HepG2 (cell line): ENCODE results near the gene KCTD21. TPM values are rescaled to one million over a fixed set of nuclear protein-coding genes. Genes with fewer than 3 reads are reported as not detected.

Experiments used
- ATAC-seq: fragments of 200-7000 bp; cut with Tn5 transposase; 3 replicates; pipeline ENCODE4 v1.9.1; 2020; ENCODE audit warnings: mild to moderate bottlenecking, moderate library complexity
- BruUV-seq: library from RNA; stranded (reverse); fragments of 400-500 nt; replicated peaks from 2 replicates; lab custom pipeline; 2021; lab: Mats Ljungman, UMichigan
- CTCF ChIA-PET: fragments of 300-600 bp; formaldehyde crosslinking; extraction: SDS; loops from one replicate; lab custom pipeline; 2021; ENCODE audit warnings: low total read pairs, inconsistent platforms, low intra/inter-chr PET ratio; lab: Yijun Ruan, JAX
- POLR2A ChIA-PET: fragments of 350-600 bp; sonication (Branson Sonifier 250); formaldehyde crosslinking; loops from one replicate; lab custom pipeline; 2020; ENCODE audit warnings: antibody characterized with exemption, inconsistent platforms; lab: Yijun Ruan, JAX
- DNase-seq: peaks from one replicate; pipeline ENCODE4 v3.0.0-alpha.2; 2015; ENCODE audit warnings: low spot score
- FAIRE-seq: peaks from 3 replicates; lab custom pipeline; 2011; peaks lifted over from hg19 to GRCh38; lab: Jason Lieb, UNC
- H2AFZ ChIP-seq: one replicate; pipeline ENCODE4 v1.6.1; 2011; ENCODE audit warnings: low read length, inconsistent platforms
- H3K27ac ChIP-seq: fragments of 300-600 bp; 3 replicates; pipeline ENCODE4 v1.8.0; 2011; ENCODE audit warnings: mixed run types, mild to moderate bottlenecking, mixed read lengths, low read length, inconsistent platforms; ENCODE audit not compliant: insufficient read depth; ENCODE audit errors: extremely low read length
- H3K27me3 ChIP-seq, 2 experiments: fragments of 200-600 bp in 1 of 2; 2 replicates in 1 of 2; 3 replicates in 1 of 2; pipeline versions ENCODE4 v1.6.0 to v1.8.0; 2011; ENCODE audit warnings: low read length in 2 of 2, mild to moderate bottlenecking in 2 of 2, moderate library complexity in 2 of 2, inconsistent platforms in 1 of 2; ENCODE audit not compliant: insufficient read depth in 2 of 2, control insufficient read depth in 1 of 2
- H3K36me3 ChIP-seq, 2 experiments: fragments of 200-600 bp in 1 of 2; replicated peaks in 1 of 2; 2 replicates in 1 of 2; 3 replicates in 1 of 2; pipeline versions ENCODE4 v1.5.1 to v1.8.0; 2011; ENCODE audit warnings: low read length in 2 of 2, inconsistent platforms in 1 of 2; ENCODE audit not compliant: insufficient read depth in 2 of 2, control insufficient read depth in 1 of 2
- H3K4me1 ChIP-seq: 2 replicates; pipeline ENCODE4 v1.5.1; 2012; ENCODE audit warnings: low read length, inconsistent platforms; ENCODE audit not compliant: insufficient read depth
- H3K4me2 ChIP-seq: 2 replicates; pipeline ENCODE4 v1.6.0; 2011; ENCODE audit warnings: low read depth, low read length, inconsistent platforms
- H3K4me3 ChIP-seq, 3 experiments: fragments of 200-600 bp in 1 of 3; sonication (generic), shearing (Covaris generic) in 1 of 3; replicated peaks in 1 of 3; 2 replicates each; pipeline ENCODE4 v1.5.1; 2011 to 2016; ENCODE audit warnings: low read length in 3 of 3, inconsistent platforms in 2 of 3, low read depth in 2 of 3, mild to moderate bottlenecking in 2 of 3, control low read depth in 1 of 3, mixed read lengths in 1 of 3; ENCODE audit not compliant: insufficient read depth in 1 of 3
- H3K79me2 ChIP-seq: one replicate; pipeline ENCODE4 v1.6.1; 2011; ENCODE audit warnings: low read length, inconsistent platforms; ENCODE audit not compliant: insufficient read depth
- H3K9ac ChIP-seq: 2 replicates; pipeline ENCODE4 v1.6.0; 2011; ENCODE audit warnings: mild to moderate bottlenecking, low read depth, low read length, inconsistent platforms; ENCODE audit not compliant: insufficient read depth
- H3K9me3 ChIP-seq: 2 replicates; pipeline ENCODE4 v1.5.1; 2012; ENCODE audit warnings: mild to moderate bottlenecking, low read length
- H4K20me1 ChIP-seq: 2 replicates; pipeline ENCODE4 v1.6.0; 2011; ENCODE audit warnings: inconsistent platforms, mild to moderate bottlenecking, low read length, moderate library complexity; ENCODE audit not compliant: insufficient read depth
- CCAR2 ChIP-seq: fragments of 200-400 bp; formaldehyde crosslinking; optimal IDR thresholded peaks from 2 replicates; pipeline ENCODE3; 2018; ENCODE audit warnings: low read depth, mild to moderate bottlenecking, low read length, moderate library complexity
- NAIF1 ChIP-seq: sonication (generic); formaldehyde crosslinking; IDR thresholded peaks from 2 replicates; pipeline ENCODE4 v1.5.0; 2020; ENCODE audit warnings: mild to moderate bottlenecking, missing genetic modification reagents, borderline replicate concordance
- ZZZ3 ChIP-seq: sonication (generic); formaldehyde crosslinking; IDR thresholded peaks from 2 replicates; pipeline ENCODE4 v1.4.0; 2020; ENCODE audit warnings: missing genetic modification reagents, mild to moderate bottlenecking, borderline replicate concordance
- WGBS: methylation state at CpG from one replicate; pipeline ENCODE4 v1.1.6; 2017; ENCODE audit warnings: low lambda C conversion rate; 5-methylcytosine and 5-hydroxymethylcytosine counted together
- in situ Hi-C: cut with HindIII; loops from 2 replicates; pipeline ENCODE4 v1.10.0; 2017; ENCODE audit warnings: low pct_unique_long_range_greater_than_20kb; ENCODE audit not compliant: extremely low pct_ligation_motif_present
- intact Hi-C: fragments of 100-400 bp; cut with micrococcal nuclease; formaldehyde crosslinking; loops from one replicate; pipeline ENCODE4 v1.10.0; 2022; ENCODE audit not compliant: unreplicated experiment
- polyA plus RNA-seq, 8 experiments: library from polyadenylated mRNA; depleted of rRNA in 3 of 8; stranded (reverse) in 7 of 8; unstranded in 1 of 8; fragments of >200 nt; fragmentation: Illumina TruSeq in 4 of 8; extraction: Trizol in 4 of 8; gene quantifications; 2 replicates each; pipeline versions ENCODE4 v1.2.1 to v1.2.3, GENCODE V29; 2011 to 2016; ENCODE audit warnings: low read depth in 4 of 8, missing spikeins in 1 of 8, mixed read lengths in 1 of 8; ENCODE audit not compliant: insufficient read depth in 1 of 8
- total RNA-seq, 5 experiments: library from RNA; depleted of rRNA; stranded (reverse); fragments of >200 nt; fragmentation: Illumina TruSeq; extraction: Trizol; gene quantifications; 2 replicates each; pipeline ENCODE4 v1.2.3, GENCODE V29; 2016; ENCODE audit warnings: low read depth in 1 of 5
- TF ChIP-seq, protein P1 (sequence below): sonication (generic); formaldehyde crosslinking; IDR thresholded peaks from 2 replicates; pipeline ENCODE4 v1.4.0; 2020; ENCODE audit warnings: missing genetic modification reagents, borderline replicate concordance
- TF ChIP-seq, protein P2 (sequence below): sonication (generic); formaldehyde crosslinking; IDR thresholded peaks from 2 replicates; pipeline ENCODE4 v1.5.0; 2020; ENCODE audit warnings: mild to moderate bottlenecking, missing genetic modification reagents, moderate library complexity

Gene KCTD21
- total and polyA plus RNA-seq, 2 of the 13 experiments (the other 11 are each of a cell fraction or from before 2014, with no cell fraction given): 3.1 to 13.5 TPM

DNA sequence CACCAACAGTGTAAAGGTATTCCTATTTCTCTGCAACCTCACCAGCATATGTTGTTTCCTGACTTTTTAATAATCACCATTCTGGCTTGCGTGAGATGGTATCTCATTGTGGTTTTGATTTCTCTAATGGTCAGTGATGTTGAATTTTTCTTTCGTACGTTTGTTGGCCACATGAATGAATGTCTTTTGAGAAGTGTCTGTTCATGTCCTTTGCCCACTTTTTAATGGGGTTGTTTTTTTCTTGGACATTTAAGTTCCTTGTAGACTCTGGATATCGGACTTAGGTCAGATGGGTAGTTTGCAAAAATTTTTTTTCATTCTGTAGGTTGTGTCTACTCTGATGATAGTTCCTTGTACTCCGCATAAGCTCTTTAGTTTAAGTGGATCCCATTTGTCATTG, 23.1 kb upstream of the KCTD21 start:
- in situ Hi-C loops (no loop called here), intact Hi-C loops (no loop called here)
- Histone ChIP-seq H3K9me3 (no peaks in the 10 kb centered on the region), H2AFZ (no peak overlapping the region), H3K27me3 (no peaks in the 10 kb centered on the region), H3K36me3 (peaks cover 9 to 40% of the 10 kb centered on the region in 2 experiments; a peak in 3 of 5 replicates), H4K20me1 (no peaks in the 10 kb centered on the region), H3K79me2 (no peaks in the 10 kb centered on the region), H3K4me1 (peaks cover 30% of the 10 kb centered on the region), H3K4me3 (no peak overlapping the region), H3K4me2 (no peak overlapping the region), H3K9ac (no peak overlapping the region), H3K27ac (no peak overlapping the region)
- no peak for FAIRE-seq
- DNase-seq: no peak
- POLR2A ChIA-PET: no interaction called here
- WGBS: 98% methylated on average over 5 of the region's 5 CpGs
- CTCF ChIA-PET: no interaction called here
- TF ChIP-seq, protein P1, sequence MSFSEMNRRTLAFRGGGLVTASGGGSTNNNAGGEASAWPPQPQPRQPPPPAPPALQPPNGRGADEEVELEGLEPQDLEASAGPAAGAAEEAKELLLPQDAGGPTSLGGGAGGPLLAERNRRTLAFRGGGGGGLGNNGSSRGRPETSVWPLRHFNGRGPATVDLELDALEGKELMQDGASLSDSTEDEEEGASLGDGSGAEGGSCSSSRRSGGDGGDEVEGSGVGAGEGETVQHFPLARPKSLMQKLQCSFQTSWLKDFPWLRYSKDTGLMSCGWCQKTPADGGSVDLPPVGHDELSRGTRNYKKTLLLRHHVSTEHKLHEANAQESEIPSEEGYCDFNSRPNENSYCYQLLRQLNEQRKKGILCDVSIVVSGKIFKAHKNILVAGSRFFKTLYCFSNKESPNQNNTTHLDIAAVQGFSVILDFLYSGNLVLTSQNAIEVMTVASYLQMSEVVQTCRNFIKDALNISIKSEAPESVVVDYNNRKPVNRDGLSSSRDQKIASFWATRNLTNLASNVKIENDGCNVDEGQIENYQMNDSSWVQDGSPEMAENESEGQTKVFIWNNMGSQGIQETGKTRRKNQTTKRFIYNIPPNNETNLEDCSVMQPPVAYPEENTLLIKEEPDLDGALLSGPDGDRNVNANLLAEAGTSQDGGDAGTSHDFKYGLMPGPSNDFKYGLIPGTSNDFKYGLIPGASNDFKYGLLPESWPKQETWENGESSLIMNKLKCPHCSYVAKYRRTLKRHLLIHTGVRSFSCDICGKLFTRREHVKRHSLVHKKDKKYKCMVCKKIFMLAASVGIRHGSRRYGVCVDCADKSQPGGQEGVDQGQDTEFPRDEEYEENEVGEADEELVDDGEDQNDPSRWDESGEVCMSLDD (CRISPR knock-in tag): no peak
- TF ChIP-seq CCAR2 (no peak), NAIF1 (CRISPR knock-in tag) (no peak), ZZZ3 (CRISPR knock-in tag) (no peak)
- TF ChIP-seq, protein P2, sequence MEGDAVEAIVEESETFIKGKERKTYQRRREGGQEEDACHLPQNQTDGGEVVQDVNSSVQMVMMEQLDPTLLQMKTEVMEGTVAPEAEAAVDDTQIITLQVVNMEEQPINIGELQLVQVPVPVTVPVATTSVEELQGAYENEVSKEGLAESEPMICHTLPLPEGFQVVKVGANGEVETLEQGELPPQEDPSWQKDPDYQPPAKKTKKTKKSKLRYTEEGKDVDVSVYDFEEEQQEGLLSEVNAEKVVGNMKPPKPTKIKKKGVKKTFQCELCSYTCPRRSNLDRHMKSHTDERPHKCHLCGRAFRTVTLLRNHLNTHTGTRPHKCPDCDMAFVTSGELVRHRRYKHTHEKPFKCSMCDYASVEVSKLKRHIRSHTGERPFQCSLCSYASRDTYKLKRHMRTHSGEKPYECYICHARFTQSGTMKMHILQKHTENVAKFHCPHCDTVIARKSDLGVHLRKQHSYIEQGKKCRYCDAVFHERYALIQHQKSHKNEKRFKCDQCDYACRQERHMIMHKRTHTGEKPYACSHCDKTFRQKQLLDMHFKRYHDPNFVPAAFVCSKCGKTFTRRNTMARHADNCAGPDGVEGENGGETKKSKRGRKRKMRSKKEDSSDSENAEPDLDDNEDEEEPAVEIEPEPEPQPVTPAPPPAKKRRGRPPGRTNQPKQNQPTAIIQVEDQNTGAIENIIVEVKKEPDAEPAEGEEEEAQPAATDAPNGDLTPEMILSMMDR (CRISPR knock-in tag): no peak
- no peak for ATAC-seq
- BruUV-seq: no TSS peak
